ENCODE data around the gene THADA. TPM values are rescaled to one million over a fixed set of nuclear protein-coding genes. Genes with fewer than 3 reads are reported as not detected.
A peak's percentile ranks its signal among the peaks of the same experiment; 100 is the strongest.
"Not testable (repeated sequence)": the region's sequence is repeated elsewhere in the genome, so short reads cannot be mapped to it uniquely, and the experiment has no call there.

THADA gene, protein sequence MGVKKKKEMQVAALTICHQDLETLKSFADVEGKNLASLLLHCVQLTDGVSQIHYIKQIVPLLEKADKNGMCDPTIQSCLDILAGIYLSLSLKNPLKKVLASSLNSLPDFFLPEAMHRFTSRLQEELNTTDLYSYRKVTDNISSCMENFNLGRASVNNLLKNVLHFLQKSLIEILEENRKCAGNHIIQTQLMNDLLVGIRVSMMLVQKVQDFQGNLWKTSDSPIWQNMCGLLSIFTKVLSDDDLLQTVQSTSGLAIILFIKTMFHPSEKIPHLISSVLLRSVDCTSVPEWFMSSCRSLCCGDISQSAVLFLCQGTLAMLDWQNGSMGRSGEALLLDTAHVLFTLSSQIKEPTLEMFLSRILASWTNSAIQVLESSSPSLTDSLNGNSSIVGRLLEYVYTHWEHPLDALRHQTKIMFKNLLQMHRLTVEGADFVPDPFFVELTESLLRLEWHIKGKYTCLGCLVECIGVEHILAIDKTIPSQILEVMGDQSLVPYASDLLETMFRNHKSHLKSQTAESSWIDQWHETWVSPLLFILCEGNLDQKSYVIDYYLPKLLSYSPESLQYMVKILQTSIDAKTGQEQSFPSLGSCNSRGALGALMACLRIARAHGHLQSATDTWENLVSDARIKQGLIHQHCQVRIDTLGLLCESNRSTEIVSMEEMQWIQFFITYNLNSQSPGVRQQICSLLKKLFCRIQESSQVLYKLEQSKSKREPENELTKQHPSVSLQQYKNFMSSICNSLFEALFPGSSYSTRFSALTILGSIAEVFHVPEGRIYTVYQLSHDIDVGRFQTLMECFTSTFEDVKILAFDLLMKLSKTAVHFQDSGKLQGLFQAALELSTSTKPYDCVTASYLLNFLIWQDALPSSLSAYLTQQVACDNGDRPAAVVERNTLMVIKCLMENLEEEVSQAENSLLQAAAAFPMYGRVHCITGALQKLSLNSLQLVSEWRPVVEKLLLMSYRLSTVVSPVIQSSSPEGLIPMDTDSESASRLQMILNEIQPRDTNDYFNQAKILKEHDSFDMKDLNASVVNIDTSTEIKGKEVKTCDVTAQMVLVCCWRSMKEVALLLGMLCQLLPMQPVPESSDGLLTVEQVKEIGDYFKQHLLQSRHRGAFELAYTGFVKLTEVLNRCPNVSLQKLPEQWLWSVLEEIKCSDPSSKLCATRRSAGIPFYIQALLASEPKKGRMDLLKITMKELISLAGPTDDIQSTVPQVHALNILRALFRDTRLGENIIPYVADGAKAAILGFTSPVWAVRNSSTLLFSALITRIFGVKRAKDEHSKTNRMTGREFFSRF (N-terminal part only)
- total RNA-seq (2014; rRNA removed; shearing (Covaris generic)): 17.6 and 22.0 TPM in 2 replicates

GRCh38 chr2:43595603-43596412 is at the start of gene THADA:
TSS of gene THADA (minus strand) at chr2:43596038. CDS start at chr2:43592392, 3,646 bp downstream.
- DNase-seq (ENCODE audit: low read depth): peak; percentile 99

- DNase-seq (ENCODE audit: low read depth): no peak
Measured at GRCh38 chr2:43643680-43644079, 47.8 kb upstream of the THADA start.

GRCh38 chr2:43642363-43642762 is 46.5 kb upstream of the THADA start:
- DNase-seq (ENCODE audit: low read depth): no peak

DNA sequence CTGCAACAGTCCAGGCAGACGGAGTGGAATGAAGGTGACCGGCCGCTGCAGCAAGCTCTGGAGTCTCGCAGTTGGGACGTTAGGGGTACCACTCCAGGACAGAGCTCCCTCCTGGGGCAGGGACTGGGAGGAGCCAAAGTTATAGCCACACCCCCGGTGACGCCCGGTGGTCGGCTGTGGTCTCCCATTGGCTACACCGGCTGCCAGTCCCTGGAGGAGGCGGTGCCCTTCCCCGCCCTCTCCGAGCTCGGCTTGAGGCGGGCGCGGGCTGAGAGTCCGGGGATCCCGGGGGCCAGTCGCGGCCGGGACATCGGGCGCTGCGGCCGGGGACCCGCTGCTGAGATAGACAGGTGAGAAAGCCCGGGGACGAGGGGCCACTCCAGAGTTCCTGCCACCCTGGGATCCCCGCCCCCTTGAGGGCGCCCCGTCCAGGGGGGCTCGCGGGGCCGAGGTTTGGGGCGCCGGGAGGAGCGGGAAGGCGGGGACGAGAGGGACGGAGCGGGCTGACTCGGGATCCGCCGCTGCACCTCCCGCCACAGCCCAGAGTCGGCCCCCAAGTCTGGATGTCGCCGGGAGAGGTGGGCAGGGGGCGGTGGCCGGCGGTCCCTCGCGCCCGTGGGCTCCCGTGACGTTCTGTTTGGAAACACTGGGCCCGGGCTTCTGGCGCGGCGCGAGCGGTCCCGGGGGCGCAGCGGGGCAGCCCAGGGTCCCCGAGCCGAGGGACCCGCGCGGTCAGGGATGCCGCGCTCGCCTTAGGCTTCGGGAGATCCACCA is 41.4 kb upstream of the THADA start, which contains the start of gene PLEKHH2:
Gene PLEKHH2, plus strand, starts transcription at position 231 of the 774 bp plus-strand sequence. CDS start 7,414 bp downstream, outside the sequence.
- peak; percentile 83 for DNase-seq (ENCODE audit: low read depth)

DNA sequence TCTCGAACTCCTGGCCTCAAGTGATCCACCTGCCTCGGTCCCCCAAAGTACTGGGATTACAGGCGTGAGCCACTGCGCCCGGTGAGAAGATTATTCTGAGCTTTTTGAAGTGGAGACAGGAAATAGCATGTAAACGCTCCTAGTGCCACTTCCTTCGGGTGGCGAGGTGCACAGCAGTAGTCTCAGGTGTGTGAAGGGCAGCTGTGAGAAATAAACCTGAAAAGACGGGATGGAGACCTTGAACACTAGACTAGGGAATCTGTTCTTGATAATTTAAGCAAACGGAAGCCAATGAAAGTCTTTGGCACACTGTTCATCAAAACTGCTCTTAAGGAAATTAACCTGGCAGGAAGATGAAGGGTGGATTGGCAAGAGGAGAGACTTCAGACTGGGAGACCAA is 40.8 kb upstream of the THADA start:
- DNase-seq (ENCODE audit: low read depth): no peak

- not testable (repeated sequence) for DNase-seq (ENCODE audit: low read depth)
Measured at GRCh38 chr2:43636153-43636552, 40.3 kb upstream of the THADA start.

GRCh38 chr2:43634604-43635306 is 38.9 kb upstream of the THADA start:
- DNase-seq (ENCODE audit: low read depth): peak; percentile 53

DNA sequence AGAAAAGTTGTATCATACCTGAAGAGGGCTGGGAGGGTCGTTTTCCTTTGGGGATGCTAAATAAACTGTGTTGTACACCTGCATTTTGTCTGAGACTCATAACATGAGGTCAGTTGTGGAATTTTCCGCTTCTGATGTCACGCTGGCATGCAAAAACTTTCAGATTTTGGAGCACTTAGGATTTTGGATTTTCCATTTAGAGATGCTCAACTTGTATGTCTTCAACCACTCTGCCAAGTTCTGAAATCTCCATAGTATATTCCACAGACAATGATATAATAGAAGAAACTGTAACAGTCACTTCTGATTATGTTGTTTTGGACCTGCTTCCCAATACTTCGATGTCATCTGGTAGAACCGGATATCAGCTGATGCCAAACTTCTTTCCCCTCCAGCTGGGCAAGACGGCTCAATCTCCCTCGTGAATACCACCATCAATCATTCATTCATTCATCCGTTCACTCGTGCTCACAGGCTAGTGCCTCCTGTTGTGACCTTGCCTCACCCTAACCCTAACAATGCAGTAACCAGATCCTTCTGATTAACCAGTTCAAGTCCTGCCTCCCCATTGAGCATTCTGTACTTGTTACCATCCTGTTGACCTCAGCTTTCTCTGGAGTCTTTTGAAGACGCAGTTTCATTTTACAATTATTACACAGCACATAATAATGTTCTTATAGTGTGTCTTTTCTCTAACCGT is 35.9 kb upstream of the THADA start:
- no peak for DNase-seq (ENCODE audit: low read depth)

DNA sequence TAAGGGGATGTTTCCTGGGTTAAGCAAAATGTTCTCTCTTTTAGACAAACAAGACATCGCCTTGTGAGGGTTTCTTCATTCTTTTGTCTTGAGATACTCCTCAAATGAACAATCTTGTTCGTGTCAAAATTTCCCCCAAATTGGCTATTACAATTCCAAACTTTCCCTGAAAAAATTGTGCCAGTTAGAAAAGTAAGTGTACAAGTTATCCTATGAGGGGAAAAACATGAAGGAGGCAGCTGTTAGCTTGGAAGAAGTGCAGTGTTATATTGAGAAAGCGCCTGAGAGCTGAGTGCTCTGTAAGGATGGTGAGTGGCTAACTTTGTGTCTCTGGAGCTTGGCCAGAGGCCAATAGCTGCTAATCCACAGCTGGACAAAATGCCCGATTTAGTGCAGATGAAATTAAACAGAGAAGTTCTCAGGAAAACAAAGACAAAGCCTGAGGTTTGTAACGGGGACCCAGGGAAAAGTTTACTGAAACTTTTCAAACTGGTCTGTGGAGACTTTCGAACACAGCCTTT is 27.2 kb upstream of the THADA start:
- DNase-seq (ENCODE audit: low read depth): peak; percentile 24

DNA sequence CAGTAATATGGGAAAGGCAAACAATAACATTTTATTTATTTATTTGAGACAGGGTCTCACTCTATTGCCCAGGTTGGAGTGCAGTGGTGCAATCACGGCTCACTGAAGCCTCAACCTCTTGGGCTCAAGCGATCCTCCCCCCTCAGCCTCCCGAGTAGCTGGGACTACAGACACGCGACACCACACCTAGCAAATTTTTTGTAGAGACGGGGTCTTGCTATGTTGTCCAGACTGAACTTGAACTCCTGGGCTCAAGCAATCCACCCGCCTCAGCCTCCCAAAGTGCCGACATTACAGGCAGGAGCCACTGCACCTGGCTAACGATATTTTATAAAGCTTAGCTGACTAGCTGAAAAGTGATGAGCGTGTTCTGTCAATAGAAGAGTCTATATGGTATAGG is 23.7 kb upstream of the THADA start:
- DNase-seq (ENCODE audit: low read depth): no peak

- DNase-seq (ENCODE audit: low read depth): no peak
Measured at GRCh38 chr2:43616967-43617680, 21.3 kb upstream of the THADA start.

DNA sequence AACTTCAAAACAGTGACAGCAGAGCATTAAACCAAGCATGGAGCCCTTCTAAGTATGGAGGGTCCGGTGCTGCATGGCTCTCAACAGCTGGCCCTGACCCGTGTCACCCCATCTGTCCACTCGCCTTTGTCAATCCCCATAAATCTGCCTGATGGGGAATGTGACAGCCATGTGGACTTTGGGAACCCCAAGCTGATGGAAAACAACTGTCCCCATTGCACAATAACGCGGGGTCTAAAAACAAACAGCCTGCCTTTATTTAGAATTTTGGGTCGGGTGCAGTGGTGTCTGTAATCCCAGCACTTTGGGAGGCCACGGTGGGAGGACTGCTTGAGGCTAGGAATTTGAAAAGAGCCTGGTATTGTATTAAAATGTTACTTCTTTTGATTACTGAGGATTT is 17.1 kb upstream of the THADA start:
- DNase-seq (ENCODE audit: low read depth): no peak

GRCh38 chr2:43611987-43612894 is 16.4 kb upstream of the THADA start:
- DNase-seq (ENCODE audit: low read depth): peak; percentile 69

DNA sequence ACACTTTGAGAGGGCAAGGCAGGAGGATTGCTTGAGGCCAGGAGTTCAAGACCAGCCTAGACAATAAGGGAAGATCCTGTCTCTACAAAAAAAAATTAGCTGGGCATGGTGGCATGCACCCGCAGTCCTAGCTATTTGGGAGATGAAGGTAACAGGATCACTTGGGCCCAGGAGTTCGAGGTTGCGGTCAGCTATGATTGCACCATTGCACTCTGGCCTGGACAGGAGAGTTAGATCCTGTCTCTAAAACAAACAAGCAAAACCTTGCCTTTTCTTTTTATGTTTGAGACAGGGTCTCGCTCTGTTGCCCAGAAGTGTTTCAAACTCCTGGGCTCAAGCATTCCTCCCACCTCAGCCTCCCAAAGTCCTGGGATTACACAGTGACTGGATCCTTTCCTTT is 14.5 kb upstream of the THADA start:
- DNase-seq (ENCODE audit: low read depth): no peak

DNA sequence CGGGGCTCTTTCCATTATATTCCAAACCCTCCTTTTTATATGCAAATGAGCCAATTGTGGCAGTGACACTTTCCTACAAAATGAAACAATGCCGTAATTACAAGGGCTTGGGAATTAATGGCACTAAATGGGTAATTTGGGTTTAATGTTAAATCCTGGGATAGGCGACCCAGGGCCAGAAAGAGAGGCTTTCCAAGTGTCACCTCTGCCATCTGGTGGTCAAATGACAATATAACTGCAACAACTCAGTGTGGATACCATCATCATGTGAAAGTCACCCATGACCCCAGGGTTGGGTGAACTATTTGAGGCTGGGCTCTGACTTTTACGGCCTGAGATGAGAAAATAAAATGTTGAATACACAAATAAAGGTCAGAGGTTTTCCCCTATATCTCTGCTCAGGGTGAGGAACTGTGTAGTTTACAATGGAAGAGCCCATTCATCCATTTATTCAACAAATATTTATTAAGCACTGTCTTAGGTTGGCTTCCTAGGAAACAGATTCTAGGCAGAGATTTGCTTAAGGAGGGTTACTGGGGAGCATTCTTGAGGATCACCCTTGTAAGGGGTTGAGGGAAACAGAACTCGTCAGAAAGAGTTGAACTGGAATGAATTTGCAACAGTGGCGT is 13.6 kb upstream of the THADA start:
- peak; percentile 54 for DNase-seq (ENCODE audit: low read depth)

DNA sequence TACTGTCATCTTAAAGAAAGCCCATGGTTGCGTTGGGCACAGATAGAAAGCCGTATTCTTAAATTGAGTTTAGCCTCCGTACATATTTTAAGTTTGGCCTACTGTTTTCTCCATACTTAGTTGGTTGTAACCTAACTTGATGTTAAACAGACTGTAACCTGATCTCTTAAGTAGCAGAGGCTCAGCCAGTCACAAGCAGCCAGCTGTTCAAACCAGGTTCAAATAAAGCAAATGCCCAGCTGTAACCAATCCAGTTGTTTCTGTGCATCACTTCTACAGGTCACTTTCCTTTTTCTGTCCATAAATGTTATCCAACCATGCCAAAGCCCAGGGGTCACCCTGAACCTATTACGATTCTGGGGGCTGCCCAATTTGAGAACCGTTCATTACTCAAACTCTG is 10.0 kb upstream of the THADA start:
- peak; percentile 25 for DNase-seq (ENCODE audit: low read depth)

Measured in RPMI7951 (cell line).